Measurements from ENCODE around the gene NRGN. TPM values are rescaled to one million over a fixed set of nuclear protein-coding genes. Genes with fewer than 3 reads are reported as not detected.

The NRGN gene
- total RNA-seq, 1 experiment from 2014 or later: 2.9 TPM

- TF ChIP-seq PREB (CRISPR knock-in tag; IDR thresholded peaks at IDR 0.05; ENCODE audit: borderline replicate concordance) (no peak), JUN (CRISPR knock-in tag; IDR thresholded peaks at IDR 0.05) (no peak), ERG (CRISPR knock-in tag; IDR thresholded peaks at IDR 0.05) (no peak)
- TF ChIP-seq, protein P1, sequence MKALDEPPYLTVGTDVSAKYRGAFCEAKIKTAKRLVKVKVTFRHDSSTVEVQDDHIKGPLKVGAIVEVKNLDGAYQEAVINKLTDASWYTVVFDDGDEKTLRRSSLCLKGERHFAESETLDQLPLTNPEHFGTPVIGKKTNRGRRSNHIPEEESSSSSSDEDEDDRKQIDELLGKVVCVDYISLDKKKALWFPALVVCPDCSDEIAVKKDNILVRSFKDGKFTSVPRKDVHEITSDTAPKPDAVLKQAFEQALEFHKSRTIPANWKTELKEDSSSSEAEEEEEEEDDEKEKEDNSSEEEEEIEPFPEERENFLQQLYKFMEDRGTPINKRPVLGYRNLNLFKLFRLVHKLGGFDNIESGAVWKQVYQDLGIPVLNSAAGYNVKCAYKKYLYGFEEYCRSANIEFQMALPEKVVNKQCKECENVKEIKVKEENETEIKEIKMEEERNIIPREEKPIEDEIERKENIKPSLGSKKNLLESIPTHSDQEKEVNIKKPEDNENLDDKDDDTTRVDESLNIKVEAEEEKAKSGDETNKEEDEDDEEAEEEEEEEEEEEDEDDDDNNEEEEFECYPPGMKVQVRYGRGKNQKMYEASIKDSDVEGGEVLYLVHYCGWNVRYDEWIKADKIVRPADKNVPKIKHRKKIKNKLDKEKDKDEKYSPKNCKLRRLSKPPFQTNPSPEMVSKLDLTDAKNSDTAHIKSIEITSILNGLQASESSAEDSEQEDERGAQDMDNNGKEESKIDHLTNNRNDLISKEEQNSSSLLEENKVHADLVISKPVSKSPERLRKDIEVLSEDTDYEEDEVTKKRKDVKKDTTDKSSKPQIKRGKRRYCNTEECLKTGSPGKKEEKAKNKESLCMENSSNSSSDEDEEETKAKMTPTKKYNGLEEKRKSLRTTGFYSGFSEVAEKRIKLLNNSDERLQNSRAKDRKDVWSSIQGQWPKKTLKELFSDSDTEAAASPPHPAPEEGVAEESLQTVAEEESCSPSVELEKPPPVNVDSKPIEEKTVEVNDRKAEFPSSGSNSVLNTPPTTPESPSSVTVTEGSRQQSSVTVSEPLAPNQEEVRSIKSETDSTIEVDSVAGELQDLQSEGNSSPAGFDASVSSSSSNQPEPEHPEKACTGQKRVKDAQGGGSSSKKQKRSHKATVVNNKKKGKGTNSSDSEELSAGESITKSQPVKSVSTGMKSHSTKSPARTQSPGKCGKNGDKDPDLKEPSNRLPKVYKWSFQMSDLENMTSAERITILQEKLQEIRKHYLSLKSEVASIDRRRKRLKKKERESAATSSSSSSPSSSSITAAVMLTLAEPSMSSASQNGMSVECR (CRISPR knock-in tag; IDR thresholded peaks at IDR 0.05; ENCODE audit: borderline replicate concordance): no peak
Measured at GRCh38 chr11:124760205-124760652, 20.5 kb downstream of the NRGN start (continued).

DNA sequence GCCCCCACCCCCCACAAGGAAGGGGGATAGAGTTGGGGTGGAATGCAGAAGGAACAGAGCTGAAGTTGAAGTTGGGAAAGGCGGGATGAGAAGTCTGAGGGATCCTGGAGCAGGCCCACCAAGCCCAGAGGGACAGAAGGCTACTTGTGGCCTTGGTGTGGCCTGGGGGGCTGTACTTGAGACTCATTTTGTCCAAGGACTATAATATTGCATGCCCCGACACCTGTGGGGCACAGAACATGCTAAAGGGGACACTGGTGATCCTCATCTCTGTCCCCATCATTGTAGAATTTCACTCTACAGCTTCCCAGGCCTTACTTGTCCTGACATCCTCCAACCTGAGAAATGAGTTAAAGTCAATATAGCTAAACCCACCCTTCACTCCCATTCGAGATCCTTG lies 21.1 kb downstream of the NRGN start:
- ATAC-seq: no peak
- H3K4me3 Mint-ChIP-seq: peak overlapping the region; percentile 84
- CTCF ChIA-PET: interaction anchor here (1.1 to 5.6 kb wide), 10 partner anchors 9 to 117 kb away, joined by 3 to 61 read pairs (median 26); partner anchors contain the start of genes SIAE, SPA17 and VSIG2
- H3K27ac Mint-ChIP-seq: no peak overlapping the region
- TF ChIP-seq NFE2L1 (CRISPR knock-in tag; IDR thresholded peaks at IDR 0.05) (no peak), NFATC4 (CRISPR knock-in tag; IDR thresholded peaks at IDR 0.05) (no peak), SP1 (CRISPR knock-in tag; conservative IDR thresholded peaks at IDR 0.05) (no peak), ZNF671 (CRISPR knock-in tag; IDR thresholded peaks at IDR 0.05) (no peak), MXD4 (CRISPR knock-in tag; IDR thresholded peaks at IDR 0.05; ENCODE audit: borderline replicate concordance) (no peak), E2F1 (CRISPR knock-in tag; IDR thresholded peaks at IDR 0.05) (no peak), TP53 (CRISPR knock-in tag; IDR thresholded peaks at IDR 0.05) (no peak), EMX1 (CRISPR knock-in tag; IDR thresholded peaks at IDR 0.05) (no peak), CREM (CRISPR knock-in tag; IDR thresholded peaks at IDR 0.05) (no peak), PRDM15 (CRISPR knock-in tag; IDR thresholded peaks at IDR 0.05) (no peak), MYBL2 (CRISPR knock-in tag; IDR thresholded peaks at IDR 0.05) (no peak), CDX4 (CRISPR knock-in tag; IDR thresholded peaks at IDR 0.05; ENCODE audit: borderline replicate concordance) (no peak), CBFB (CRISPR knock-in tag; IDR thresholded peaks at IDR 0.05; ENCODE audit: low read depth) (no peak), ZBTB21 (CRISPR knock-in tag; IDR thresholded peaks at IDR 0.05; ENCODE audit: borderline replicate concordance) (no peak)
- TF ChIP-seq, protein P2, sequence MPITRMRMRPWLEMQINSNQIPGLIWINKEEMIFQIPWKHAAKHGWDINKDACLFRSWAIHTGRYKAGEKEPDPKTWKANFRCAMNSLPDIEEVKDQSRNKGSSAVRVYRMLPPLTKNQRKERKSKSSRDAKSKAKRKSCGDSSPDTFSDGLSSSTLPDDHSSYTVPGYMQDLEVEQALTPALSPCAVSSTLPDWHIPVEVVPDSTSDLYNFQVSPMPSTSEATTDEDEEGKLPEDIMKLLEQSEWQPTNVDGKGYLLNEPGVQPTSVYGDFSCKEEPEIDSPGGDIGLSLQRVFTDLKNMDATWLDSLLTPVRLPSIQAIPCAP (CRISPR knock-in tag; IDR thresholded peaks at IDR 0.05): no peak
- TF ChIP-seq, protein P3, sequence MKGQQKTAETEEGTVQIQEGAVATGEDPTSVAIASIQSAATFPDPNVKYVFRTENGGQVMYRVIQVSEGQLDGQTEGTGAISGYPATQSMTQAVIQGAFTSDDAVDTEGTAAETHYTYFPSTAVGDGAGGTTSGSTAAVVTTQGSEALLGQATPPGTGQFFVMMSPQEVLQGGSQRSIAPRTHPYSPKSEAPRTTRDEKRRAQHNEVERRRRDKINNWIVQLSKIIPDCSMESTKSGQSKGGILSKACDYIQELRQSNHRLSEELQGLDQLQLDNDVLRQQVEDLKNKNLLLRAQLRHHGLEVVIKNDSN (CRISPR knock-in tag; IDR thresholded peaks at IDR 0.05): no peak
- H3K9me3 Mint-ChIP-seq: no peaks in the 10 kb centered on the region
- DNase-seq (ENCODE audit: low spot score): no peak
- no peaks in the 10 kb centered on the region for H3K36me3 Mint-ChIP-seq
- POLR2A ChIA-PET: interaction anchor here (0.6 to 1.1 kb wide), 3 partner anchors 8 to 88 kb away, joined by 3 read pairs; no protein-coding TSS in a partner anchor
- peaks cover 57% of the 10 kb centered on the region for H3K4me1 Mint-ChIP-seq
- peaks cover 73% of the 10 kb centered on the region for H3K27me3 Mint-ChIP-seq (ENCODE audit: low read depth)
